T1000 (cell line): Measurements from ENCODE around the gene PCDH1.

Source experiments
- DNase-seq: peaks from one replicate; lab custom pipeline; 2025; ENCODE audit warnings: mixed read lengths; lab: John Stamatoyannopoulos, UW

The PCDH1 gene

DNA sequence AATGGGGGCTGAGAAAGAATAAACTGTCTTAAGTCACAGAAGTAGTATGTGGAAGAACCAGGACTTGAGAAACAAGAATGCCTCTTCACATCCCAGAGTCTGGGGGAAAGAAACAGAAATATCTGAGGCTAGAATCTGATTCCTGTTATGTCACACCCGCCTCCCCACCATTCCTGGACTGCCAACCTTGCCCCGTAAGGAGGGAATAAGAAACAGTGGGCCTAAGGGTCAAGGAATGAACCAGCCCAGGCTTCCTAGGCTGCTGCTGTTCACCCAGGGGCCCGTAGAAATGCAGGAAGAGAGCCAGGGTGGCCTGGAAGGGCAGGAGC lies 4.3 kb downstream of the PCDH1 start:
- DNase-seq = no peak

DNA sequence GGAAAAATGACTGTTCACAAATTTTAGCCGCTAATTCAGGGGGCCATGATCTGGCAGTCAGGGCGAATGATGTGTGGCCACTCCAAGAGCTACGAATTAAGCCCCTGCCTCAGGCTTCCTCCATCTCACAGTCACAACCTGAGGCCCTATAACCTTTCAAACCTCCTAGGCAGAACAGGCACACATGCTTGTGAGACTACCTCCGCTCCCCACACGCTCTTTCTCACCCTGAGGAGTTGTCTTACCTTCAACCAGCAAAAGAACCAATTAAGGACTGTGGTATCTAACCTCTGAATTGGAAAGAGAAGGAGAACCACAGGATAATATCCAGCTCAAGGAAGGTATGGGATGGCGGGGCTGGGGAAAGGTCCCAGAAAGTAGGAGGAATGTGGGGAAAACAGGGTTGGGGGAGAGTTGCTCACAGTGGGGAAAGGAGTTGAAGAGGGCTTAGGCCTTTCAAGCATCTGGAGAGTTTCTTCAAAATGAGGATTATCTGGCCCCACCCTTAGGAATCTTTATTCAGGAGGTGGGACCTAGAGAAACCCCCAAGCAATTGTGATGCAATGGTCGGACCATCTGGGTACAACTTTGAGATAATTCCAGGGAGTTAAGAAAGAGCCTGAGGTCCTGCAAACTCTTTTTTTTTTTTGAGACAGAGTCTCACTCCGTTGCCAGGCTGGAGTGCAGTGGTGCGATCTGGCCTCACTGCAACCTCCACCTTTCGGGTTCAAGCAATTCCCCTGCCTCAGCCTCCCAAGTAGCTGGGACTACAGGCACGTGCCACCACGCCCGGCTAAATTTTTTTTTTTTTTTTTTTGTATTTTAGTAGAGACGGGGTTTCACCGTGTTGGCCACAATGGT lies 5.5 kb downstream of the PCDH1 start:
- DNase-seq = no peak

DNA sequence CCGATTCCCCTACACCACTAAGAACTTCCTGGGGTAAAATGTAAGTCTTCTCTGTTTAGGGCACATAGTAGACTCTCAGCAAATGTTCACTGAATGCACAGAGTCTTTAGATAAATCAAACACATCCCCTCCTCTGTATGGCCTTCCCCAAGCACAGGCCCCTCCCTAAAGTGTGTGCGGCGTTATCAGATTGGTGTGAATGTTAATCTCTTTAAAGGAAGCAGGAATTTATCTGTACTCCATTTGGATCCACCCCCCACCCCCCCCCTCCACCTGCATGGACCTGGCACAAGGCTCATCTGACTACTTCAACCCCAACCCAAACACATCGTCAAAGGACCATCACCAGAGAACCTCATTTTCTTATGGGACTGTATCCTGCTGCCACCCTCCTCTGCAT lies 6.3 kb downstream of the PCDH1 start:
- no peak for DNase-seq

DNA sequence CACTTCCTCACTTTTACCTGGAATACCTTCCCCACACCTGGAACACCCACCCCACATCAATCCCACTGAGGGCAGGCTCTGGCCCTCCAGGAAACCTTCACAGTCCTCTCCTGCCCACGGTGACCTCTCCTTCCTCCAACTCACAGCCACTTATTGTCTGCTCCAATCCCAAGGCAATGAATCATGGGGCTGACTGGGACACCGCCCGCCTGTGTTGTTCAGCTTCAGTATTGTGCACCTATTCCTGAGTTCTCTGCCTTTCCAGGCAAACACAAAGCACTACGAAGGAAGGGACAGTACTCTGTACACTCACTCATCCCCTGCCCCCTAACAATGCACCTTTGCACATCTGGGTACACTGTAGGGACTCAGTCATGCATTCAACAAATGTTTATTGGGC lies 7.3 kb downstream of the PCDH1 start:
- DNase-seq = no peak

DNA sequence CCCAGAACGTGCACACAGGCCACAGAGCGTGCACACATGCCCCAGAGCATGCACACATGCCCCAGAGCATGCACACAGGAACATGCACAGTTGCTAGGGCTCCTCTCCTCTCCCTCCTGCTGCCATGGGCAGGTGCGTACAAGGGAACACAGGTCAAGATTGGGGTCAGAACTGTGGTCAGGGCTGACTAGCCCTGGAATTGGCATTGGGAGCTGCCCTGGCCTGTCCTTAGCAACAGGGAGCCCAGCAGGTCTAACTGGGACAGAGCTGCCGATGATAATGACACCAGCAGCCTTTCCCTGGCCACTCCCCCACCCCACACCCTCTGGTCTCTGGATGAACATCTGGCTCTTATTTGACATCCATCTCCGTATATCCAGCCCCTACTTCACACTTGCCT lies 8.0 kb downstream of the PCDH1 start:
- no peak for DNase-seq

DNA sequence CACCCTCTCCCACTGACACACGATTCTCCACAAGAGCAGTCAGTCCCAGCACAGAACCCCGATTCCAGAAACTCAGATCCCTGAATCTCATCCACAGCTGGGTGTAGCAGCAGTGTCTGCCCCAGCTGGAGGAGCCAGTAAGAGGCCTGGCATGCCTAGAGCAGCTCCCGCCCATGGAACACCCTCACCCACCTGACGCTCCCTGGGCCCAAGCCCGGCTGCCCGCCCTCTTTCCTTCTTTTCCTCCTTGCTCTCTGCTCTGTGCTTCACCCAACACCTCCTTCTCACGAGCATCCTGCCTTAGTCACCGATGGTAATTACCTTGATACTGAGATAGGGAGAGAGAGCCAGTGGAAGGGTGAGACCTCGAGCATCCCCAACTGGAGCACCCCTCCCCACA lies 8.7 kb downstream of the PCDH1 start:
- DNase-seq = no peak

DNA sequence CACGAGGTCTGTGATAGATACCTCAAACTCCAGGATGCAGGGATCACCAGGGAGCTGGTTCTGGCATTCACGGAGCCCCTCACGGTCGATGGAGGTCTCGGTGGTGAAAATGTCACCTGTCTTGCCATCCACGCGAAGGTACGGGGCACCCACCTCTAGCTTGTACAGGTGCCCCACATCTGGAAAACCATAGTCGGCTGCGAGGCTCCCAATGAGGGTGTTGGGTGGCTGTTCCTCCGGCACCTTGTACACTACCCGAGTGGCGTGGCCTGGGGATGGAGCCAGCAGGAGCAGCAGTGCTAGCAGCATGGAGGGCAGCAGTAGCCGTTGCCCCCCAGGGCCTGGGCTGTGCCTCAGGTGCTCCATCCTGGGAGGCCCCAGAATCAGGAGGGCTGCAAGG lies 9.2 kb downstream of the PCDH1 start:
- no peak for DNase-seq

DNA sequence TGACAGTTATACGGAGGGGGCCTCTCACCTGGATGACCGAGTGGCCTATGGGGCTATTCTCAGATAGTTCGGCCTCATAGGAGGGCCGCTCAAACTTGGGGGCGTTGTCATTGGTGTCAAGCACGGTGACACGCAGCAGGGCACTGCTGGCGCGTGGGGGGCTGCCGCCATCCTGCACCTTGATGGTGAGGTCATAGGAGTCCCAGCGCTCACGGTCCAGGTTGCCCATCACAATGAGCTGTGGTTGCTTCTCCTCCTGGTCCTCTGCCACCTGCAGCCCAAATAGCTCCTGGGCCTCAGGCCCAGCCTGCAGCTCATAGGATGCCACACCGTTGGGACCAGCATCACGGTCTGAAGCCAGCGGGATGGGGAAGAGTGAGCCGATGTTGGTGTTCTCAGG lies 9.7 kb downstream of the PCDH1 start:
- no peak for DNase-seq

DNA sequence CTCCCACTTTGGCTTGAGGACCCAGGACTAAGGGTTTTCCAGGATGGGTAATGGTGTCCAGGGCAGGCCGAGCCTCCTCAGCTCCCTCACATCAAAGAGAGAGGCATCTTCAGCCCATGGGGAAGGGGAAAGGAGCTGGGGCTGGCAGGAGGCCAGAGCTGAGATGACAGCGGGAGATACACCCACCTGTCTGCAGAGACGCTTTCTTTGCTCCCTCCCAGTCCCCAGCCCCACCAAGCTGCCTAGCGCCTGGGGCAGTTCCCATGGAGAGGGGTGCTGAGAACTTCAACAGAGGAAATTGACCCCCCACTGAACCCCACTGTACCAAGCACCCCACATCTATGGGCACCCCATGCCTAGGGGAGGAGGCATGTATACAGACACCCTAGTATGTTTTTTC lies 10.6 kb downstream of the PCDH1 start:
- no peak for DNase-seq

DNA sequence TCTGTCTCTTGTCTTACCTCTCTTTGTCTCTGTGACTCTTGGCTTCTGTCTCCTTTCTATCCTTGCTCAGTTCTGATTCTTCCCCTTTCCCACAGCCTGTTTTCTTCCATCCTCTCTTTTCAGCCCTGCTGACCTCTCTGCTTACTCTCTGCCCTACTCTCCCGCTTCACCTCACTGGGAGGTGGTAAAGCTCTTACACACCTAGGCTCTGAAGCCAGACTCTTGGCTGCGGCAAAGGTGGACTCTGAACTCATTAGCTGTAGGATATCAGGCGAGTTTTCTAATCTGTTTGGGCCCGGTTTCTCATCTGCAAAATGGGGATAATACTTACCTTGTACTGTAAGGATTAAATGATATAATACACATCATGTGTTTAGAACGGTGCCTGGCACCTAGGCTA lies 11.1 kb downstream of the PCDH1 start:
- no peak for DNase-seq

DNA sequence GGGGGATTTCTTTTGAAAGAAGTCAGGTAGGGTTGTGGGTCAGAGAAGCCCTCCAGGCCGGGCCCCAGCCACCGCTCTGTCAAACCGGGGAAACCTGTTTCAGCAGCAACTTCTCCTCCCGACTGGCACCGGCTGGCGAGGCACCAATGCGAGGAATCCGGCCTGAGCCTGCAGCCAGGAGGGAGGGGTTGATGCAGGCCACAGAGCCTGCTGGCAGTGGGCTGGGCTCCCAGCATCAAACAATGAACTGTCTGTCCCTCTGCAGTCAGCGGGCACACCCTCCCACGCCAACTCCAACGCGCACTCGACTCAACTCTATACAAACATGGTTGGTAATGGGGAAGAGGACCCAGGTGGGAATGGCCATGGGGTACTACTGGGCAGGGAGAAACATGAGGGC lies 12.1 kb downstream of the PCDH1 start:
- DNase-seq = no peak

DNA sequence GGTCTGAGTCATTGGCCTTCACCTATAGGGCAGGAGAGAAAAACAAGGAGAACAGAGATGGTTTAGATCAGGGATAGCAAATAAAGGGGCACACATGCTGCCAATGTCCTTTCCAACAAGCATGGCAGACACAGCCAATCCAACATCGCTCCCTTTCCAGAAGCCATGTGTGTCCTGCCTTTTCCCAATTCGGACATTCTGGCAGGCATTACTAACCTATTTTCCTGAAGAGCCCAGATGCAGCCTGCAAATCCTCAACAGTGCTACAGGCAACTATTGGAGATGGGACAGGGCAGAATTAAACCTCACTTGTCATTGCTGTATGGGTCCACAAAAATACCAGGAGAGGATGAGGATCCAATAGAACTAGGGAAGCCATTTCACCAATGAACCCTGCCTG lies 12.8 kb downstream of the PCDH1 start:
- DNase-seq = no peak

DNA sequence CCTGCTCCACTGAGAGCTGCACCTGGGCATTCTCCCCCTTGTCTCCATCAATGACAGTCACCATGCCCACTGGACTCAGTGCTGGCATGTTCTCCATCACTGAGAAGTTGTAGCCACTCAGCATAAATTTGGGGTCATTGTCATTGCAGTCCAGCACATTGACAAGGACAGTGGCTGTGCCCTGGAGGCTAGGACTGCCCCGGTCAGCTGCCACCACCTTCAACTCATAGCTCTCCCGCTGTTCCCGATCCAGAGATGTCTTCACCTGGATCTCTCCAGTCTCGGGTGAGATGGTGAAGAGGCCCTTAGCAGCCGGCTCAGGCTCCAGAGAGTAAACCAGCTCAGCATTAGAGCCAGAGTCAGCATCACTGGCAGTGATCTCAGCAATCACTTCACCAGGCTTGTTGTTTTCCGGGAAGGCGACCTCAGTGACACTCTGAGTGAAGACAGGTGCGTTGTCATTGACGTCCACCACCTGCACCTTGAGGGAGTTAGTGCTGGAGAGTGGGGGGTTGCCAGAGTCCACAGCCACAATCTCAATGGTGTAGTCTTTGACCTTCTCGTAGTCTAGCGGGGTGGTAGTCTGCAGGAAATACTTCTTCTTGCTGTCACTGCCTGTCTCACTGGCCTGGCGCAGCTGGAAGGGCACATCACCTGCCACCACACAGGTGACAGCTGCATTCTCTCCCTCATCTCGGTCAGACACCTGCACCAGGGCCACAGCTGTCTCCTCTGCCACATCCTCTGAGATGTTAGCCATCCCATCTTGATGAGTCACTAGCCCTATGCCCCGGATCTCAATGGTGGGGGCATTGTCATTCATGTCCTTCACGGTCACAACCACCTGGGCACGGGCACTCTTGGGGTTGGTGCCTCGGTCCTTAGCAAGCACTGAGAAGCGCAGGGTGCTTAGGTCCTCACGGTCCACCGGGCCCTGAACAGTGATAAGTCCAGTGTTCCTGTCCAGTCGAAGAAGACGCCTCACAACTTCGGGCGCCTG lies 13.5 kb downstream of the PCDH1 start:
- no peak for DNase-seq

DNA sequence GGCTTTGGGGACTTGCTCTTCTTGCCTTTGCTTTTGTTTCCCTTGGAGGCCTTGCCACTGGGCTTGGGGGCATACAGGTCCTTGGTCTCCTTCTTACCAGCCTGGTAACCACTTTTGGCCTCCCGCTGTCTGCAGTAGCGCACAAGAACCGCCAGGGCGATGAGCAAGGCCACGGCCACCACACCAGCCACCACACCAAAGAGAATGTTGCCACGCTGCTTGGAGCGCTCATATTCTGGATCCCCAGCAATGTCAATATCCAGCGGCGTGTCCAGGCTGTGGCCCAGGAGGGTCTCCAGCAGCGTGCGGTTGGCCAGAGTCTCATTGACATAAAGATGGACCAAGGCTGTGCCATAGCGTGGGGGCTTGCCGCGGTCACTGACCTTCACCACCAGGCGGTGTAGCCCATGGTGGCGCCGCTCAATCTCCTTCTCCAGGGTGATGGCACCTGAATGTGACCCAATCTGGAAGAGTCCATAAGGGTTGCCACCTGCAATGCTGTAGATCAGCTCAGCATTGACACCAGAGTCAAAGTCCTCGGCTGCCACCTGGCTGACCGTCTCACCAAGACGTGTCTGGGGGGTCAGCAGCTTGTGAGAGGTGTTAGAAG lies 14.5 kb downstream of the PCDH1 start:
- no peak for DNase-seq

DNA sequence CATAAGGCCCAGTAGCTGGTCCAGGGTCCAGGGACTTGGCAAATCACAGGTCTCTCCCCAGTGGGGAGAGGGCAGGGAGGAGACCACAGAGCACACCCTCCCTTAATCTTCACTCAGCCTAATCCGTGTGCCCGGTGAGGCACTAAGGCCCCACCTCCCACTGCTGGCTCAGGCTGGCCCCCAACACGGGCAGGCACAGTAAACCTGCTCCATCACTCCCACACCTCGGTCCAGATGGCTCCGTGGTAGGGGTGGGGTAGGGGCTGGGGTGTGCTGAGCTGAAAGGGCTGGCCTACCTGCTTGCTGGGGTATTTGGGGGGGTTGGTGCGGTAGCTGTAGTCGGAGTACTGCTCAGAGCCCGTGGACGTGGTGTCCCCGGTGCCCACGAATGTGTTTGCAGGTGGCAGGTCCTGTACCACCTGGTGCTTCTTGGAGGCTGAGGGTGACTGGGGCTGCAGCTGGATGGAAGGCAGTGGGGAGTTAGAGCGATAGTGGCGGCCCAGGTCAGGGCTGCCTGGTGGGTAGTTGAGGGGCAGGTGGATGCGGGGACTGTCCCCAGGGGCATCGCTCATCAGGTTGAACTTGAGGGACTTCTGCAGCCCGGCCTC lies 15.2 kb downstream of the PCDH1 start:
- DNase-seq = no peak

DNA sequence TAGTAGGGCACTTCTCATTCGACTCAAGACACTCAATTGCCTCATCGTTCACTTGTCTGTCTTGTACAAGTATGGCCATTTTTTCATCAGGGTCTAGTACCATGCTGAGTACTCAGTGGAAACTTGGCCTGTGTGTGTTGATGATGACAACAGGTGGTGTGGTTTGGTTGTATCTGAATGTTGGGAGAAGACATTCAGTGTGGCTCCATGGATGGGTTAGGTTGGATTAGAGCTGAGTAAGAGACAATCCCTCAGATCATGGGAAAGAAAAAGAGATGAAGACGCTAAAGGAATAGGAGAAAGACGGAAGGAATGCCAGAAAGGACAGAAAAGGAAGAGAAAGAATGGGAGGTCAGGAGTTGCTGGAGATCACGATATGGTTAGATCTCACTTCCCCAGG lies 17.0 kb downstream of the PCDH1 start:
- DNase-seq = no peak

DNA sequence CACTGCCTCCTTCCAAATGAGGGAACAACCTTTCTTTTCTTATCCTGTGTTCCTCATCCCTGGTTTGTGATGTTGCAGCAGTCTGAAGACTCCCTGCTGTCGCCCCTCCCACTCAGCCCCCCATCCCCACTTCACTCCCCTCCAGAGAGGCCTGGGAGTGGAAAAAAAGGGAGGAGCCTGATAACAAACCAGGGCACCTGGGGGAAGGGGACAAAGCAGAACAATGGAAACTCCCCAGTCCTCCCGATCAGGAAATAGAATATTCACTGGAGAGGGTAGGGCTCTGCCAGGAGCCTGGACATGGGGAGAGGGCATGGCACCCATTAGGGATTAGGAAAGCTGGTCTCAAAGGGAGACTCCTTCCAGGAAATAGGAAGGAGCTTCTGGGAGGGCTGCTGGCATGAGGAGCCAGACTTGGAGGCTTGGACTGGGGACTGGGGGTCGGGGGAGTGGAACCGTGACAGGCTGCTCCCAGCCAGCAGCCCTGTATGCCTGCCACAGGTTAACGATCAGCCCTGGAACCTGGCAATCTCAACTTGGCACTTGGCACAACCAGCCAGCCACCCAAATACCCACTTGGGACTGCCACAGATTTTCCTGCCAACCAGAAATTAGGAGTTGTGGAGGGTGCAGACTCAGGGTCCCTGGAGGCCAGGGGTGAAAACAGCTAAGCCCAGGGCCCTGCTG lies 20.0 kb downstream of the PCDH1 start:
- no peak for DNase-seq

DNA sequence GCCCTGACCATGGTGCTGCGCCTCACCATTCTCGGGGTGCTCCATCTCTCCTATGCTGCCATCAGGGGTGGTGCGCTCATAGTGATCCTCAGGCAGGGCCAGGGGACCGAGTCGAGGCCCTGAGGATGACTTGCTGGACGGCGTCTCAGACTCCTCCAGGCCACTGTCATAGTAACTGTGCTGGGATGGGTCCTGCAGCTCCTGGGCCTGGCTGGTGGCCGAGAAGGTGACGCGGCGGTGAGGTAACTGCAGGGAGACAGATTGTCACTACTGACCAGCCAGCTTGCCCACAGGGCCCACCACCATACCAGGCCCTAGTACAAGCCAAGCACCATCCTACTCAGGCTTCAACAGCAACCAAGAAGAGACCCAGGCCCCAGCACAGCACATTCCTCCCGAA lies 21.0 kb downstream of the PCDH1 start:
- no peak for DNase-seq

DNA sequence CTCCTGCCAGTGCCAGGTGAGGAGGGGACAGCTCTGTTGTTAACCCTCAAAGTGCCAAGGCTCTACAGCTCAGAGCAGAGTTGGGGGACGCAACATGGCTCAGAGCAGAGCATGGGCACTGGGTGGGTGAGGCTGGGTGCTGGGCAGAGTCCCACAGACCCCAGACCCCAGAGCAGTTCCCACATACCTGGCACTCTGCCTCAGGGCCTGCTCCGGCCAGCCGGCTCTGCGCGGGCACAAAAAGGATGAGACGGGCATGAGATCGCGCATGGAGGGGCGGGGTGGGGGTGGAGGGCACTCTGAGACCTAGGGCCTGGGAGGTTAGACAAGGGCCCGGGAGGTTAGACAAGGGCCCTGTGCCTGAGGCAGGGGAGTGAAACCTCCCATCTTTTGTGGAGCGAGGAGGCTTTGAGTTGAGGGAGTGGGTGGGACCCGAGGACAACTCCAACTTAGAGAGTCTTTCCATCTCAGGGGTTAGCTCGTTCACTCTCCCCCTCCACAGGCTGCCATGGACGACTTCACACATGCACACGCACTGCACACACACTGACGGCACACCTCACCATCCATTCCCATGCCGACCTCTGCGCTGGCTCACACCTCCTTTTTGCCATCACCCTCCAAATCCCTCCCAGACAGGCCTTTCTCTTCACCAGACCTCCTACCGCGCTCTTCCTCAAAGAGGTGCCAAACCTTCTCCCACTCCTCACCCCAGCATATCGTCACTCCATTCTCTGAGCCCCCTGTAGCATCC lies 22.0 kb downstream of the PCDH1 start:
- no peak for DNase-seq

DNA sequence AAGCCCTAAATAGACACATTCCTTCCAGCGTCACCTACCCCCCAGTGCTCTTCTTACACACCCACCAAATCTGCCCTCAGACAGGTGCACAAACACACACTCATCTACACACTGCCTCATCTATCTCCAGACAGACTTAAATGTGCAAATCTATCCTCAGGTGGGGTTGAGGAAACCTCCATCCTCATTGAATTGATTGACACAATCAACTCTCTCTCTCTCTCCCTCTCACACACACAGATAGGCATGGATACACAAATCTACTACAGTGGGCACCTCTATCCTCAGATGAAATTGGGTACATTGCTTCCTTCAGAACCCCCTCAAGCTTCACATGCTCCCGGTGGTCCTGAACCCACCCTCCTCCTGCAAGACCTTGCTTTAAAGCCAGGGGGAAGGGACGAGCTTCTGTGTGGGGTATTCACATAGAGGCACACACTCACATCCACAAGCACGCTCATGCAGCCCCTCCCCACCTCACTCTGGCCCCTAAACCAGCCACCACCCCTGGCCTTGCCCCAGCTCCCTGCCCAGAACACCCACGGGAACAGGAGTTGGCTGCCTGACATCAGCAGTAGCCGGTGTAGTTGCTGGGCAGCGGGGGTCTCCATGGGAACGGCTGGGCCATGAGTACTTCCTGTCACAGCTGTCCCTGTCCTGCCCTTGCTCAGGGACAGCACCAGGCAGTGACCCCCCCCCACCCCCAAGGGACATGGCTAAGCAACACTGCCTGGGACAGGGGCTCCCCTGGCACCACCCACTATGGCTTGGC lies 22.8 kb downstream of the PCDH1 start:
- no peak for DNase-seq
